ENCODE data around the gene SNN.

DNA sequence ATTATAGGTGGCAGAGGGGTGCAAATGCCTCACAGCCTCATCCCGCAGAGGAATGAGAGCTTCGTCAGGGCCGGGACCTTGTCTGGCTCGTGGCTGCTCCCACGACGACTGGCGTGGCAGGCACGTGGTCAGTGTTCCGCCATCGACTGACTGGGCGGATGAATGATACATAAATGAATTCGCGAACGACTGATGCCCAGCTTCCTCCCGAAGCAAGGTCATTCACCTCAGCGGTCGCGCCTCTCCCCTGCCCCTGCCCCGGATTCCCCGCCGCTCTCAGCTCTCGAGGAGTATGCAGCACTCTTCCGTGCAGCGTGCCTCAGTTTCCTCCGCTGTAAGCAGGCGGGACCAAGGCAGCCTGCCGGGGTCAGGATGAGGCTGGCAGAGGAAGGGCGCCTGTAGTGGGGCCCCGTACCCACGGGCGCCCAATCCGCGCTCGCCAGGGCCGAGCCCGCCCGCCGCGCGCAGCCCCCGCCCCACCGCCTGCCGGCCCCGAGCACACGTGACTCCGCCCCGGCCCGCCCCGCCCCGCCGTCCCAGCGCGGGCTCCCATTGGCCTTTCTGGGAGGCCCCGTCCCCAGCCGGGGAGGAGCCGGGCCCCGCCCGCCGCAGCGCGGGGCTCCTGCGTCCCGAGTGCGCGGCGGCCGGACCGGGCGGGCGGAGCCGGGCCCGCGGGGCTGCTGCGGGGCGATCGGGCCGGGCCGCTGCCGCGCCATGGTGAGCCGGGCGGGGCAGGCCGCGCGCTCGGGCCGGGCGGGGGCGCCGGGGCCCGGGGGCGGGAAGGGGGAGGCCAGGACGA lies at the start of gene SNN:
- TF ChIP-seq, protein P1, sequence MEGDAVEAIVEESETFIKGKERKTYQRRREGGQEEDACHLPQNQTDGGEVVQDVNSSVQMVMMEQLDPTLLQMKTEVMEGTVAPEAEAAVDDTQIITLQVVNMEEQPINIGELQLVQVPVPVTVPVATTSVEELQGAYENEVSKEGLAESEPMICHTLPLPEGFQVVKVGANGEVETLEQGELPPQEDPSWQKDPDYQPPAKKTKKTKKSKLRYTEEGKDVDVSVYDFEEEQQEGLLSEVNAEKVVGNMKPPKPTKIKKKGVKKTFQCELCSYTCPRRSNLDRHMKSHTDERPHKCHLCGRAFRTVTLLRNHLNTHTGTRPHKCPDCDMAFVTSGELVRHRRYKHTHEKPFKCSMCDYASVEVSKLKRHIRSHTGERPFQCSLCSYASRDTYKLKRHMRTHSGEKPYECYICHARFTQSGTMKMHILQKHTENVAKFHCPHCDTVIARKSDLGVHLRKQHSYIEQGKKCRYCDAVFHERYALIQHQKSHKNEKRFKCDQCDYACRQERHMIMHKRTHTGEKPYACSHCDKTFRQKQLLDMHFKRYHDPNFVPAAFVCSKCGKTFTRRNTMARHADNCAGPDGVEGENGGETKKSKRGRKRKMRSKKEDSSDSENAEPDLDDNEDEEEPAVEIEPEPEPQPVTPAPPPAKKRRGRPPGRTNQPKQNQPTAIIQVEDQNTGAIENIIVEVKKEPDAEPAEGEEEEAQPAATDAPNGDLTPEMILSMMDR (IDR thresholded peaks at IDR 0.05; ENCODE audit: low read length), result no peak
- TF ChIP-seq EZH2 (IDR thresholded peaks at IDR 0.05; ENCODE audit: borderline replicate concordance, low read length), result no peak
